ENCODE measurements around the gene TUBB4A.

Gene TUBB4A

DNA sequence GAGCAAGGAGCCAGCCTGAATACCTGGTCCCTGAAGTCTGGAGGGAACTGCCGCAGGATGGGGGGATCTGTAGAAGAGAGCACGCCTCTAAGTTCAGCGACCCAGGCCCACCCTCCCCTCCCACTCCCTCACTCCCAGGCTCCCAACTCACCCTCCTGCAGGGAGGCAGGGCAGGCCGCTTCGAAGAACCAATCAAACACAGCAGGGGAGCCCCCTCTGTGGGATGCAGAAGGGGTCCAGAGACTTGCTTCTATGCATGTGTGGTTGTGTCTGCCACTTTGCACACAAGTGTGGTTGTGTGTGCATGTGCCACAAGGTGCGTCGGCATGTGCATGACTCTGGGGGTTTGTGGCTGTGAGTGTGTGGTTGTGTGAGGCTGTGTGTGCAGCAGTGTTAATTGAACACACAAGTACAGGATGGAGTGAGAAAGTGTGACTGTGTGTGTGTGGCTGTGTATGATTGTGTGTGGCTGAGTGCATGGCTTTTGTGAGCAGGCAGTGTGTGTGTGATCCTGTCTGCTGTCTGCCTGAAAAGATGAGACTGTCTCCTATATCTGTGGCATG lies 22.2 kb downstream of the TUBB4A start:
- no peaks in the 10 kb centered on the region for H3K9me2 ChIP-seq (replicated peaks; ENCODE audit: low read depth, low read length)
- no peak for TF ChIP-seq EZH2phosphoT487 (IDR thresholded peaks at IDR 0.05; ENCODE audit: borderline replicate concordance)
- TF ChIP-seq, protein P1, sequence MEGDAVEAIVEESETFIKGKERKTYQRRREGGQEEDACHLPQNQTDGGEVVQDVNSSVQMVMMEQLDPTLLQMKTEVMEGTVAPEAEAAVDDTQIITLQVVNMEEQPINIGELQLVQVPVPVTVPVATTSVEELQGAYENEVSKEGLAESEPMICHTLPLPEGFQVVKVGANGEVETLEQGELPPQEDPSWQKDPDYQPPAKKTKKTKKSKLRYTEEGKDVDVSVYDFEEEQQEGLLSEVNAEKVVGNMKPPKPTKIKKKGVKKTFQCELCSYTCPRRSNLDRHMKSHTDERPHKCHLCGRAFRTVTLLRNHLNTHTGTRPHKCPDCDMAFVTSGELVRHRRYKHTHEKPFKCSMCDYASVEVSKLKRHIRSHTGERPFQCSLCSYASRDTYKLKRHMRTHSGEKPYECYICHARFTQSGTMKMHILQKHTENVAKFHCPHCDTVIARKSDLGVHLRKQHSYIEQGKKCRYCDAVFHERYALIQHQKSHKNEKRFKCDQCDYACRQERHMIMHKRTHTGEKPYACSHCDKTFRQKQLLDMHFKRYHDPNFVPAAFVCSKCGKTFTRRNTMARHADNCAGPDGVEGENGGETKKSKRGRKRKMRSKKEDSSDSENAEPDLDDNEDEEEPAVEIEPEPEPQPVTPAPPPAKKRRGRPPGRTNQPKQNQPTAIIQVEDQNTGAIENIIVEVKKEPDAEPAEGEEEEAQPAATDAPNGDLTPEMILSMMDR (conservative IDR thresholded peaks at IDR 0.05; ENCODE audit: low read length): no peak
- H3K4me3 ChIP-seq (ENCODE audit: low read length, poor library complexity, severe bottlenecking): no peak overlapping the region
- no peaks in the 10 kb centered on the region for H3F3A ChIP-seq (ENCODE audit: low read depth)
- no peaks in the 10 kb centered on the region for H3K36me3 ChIP-seq (ENCODE audit: insufficient read depth, low read length)
- H4K20me1 ChIP-seq (ENCODE audit: insufficient read depth, low read length, poor library complexity, severe bottlenecking): no peaks in the 10 kb centered on the region
- peaks cover 18% of the 10 kb centered on the region for H3K4me1 ChIP-seq (ENCODE audit: insufficient read depth, low read length, poor library complexity, severe bottlenecking)
- H2AFZ ChIP-seq (ENCODE audit: low read length): no peak overlapping the region
- H3K4me2 ChIP-seq (ENCODE audit: low read depth, low read length, poor library complexity, severe bottlenecking): peak overlapping the region; percentile 89
- no peaks in the 10 kb centered on the region for H3K27me3 ChIP-seq (ENCODE audit: insufficient read depth, low read length, poor library complexity, severe bottlenecking)
- peak overlapping the region; percentile 41 for H3K9ac ChIP-seq (ENCODE audit: low read depth, low read length, poor library complexity, severe bottlenecking)
- H3K9me3 ChIP-seq (ENCODE audit: insufficient read depth, low read depth, low read length): no peaks in the 10 kb centered on the region
- peaks cover 22% of the 10 kb centered on the region; the same call in 1 of the 2 replicates for H3K79me2 ChIP-seq (ENCODE audit: insufficient read depth, low read length)

DNA sequence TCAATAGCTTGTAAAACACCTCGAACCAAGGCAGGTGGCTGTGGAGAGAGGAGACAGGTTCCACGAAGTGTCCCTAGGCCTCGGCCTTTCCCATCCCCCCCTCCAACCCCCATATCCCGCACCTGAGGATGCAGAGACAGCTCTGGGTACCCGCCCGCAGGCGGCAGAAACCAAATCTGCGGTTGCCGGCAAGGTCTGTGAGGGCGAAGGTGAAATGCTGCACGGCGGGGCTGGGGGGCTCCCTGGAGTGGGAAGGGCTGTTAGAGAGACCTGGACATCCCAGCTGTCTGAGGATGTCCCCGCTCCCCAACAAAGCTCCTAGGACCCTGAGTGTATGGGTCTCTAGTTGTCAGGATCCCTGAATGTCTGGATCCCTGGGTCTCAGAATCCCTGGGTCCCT lies 23.3 kb downstream of the TUBB4A start:
- Histone ChIP-seq H3K36me3 (ENCODE audit: insufficient read depth, low read length) (no peaks in the 10 kb centered on the region), H4K20me1 (ENCODE audit: insufficient read depth, low read length, poor library complexity, severe bottlenecking) (no peaks in the 10 kb centered on the region), H2AFZ (ENCODE audit: low read length) (no peak overlapping the region), H3K9me2 (replicated peaks; ENCODE audit: low read depth, low read length) (no peaks in the 10 kb centered on the region), H3K4me1 (ENCODE audit: insufficient read depth, low read length, poor library complexity, severe bottlenecking) (peaks cover 18% of the 10 kb centered on the region), H3F3A (ENCODE audit: low read depth) (no peaks in the 10 kb centered on the region), H3K27me3 (ENCODE audit: insufficient read depth, low read length, poor library complexity, severe bottlenecking) (no peaks in the 10 kb centered on the region), H3K4me3 (ENCODE audit: low read length, poor library complexity, severe bottlenecking) (no peak overlapping the region), H3K79me2 (ENCODE audit: insufficient read depth, low read length) (peaks cover 22% of the 10 kb centered on the region; the same call in 1 of the 2 replicates), H3K9ac (ENCODE audit: low read depth, low read length, poor library complexity, severe bottlenecking) (no peak overlapping the region), H3K9me3 (ENCODE audit: insufficient read depth, low read depth, low read length) (no peaks in the 10 kb centered on the region), H3K4me2 (ENCODE audit: low read depth, low read length, poor library complexity, severe bottlenecking) (no peak overlapping the region)
- no peak for TF ChIP-seq EZH2phosphoT487 (IDR thresholded peaks at IDR 0.05; ENCODE audit: borderline replicate concordance)
- TF ChIP-seq, protein P1 (conservative IDR thresholded peaks at IDR 0.05; ENCODE audit: low read length): no peak

DNA sequence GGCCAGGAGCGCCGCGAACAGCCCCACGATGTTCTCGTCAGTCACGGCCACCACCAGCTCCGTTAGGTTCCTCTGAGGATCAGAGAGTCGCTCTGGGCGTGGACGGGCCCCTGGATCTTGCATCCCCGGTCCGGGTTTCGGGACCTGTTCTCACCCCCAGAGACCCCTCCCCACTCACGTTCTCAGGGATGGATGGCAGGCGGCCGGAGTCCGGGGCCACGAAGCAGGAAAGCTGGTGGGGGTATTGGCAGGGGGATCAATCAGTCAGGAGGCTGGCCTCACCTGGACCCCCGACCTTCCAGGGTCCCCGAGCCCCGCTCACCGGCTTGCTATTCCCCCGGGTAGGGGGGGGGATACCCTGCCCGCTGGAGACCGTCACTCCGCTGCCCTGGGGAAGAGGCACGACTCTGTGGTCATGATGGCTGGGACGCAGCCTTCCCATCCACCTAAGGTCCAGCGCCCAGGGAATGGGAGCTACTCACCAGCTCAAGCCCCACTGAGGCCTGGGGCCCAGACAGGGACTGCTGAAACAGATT lies 25.1 kb downstream of the TUBB4A start:
- no peak overlapping the region for H3K9ac ChIP-seq (ENCODE audit: low read depth, low read length, poor library complexity, severe bottlenecking)
- H3K4me1 ChIP-seq (ENCODE audit: insufficient read depth, low read length, poor library complexity, severe bottlenecking): peaks cover 12% of the 10 kb centered on the region
- H3K9me3 ChIP-seq (ENCODE audit: insufficient read depth, low read depth, low read length): no peaks in the 10 kb centered on the region
- H4K20me1 ChIP-seq (ENCODE audit: insufficient read depth, low read length, poor library complexity, severe bottlenecking): no peaks in the 10 kb centered on the region
- peaks cover 22% of the 10 kb centered on the region; the same call in 1 of the 2 replicates for H3K79me2 ChIP-seq (ENCODE audit: insufficient read depth, low read length)
- no peak overlapping the region for H3K4me2 ChIP-seq (ENCODE audit: low read depth, low read length, poor library complexity, severe bottlenecking)
- no peak for TF ChIP-seq EZH2phosphoT487 (IDR thresholded peaks at IDR 0.05; ENCODE audit: borderline replicate concordance)
- TF ChIP-seq, protein P1 (conservative IDR thresholded peaks at IDR 0.05; ENCODE audit: low read length): no peak
- no peak overlapping the region for H3K4me3 ChIP-seq (ENCODE audit: low read length, poor library complexity, severe bottlenecking)
- no peak overlapping the region for H2AFZ ChIP-seq (ENCODE audit: low read length)
- no peaks in the 10 kb centered on the region for H3K36me3 ChIP-seq (ENCODE audit: insufficient read depth, low read length)
- no peaks in the 10 kb centered on the region for H3K27me3 ChIP-seq (ENCODE audit: insufficient read depth, low read length, poor library complexity, severe bottlenecking)
- H3F3A ChIP-seq (ENCODE audit: low read depth): no peaks in the 10 kb centered on the region
- no peaks in the 10 kb centered on the region for H3K9me2 ChIP-seq (replicated peaks; ENCODE audit: low read depth, low read length)
